ENCODE data around the gene FASTKD1.
"Not testable (repeated sequence)": the region's sequence is repeated elsewhere in the genome, so short reads cannot be mapped to it uniquely, and the experiment has no call there.

FASTKD1 gene

DNA sequence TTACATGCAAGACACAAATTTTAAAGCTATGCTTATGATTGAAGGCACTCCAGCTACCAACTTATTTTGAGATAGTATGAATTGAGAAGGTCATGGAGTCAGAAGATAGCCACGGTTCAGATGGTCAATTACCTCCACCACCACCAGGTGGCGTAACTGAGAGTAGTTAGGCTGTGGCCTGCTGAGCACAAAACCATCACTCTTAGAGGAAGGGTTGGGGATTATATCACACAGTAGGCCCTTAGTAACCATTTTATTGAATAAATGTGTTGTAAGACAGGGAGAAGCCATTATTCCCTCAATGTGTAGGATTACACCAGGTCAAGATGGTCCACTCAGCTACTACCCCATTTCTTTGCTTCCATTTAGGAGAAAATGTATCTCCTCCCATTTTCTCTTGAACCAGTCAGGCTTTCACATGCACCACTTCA lies 45.4 kb downstream of the FASTKD1 start:
- no peaks in the 10 kb centered on the region for H3K4me1 ChIP-seq (ENCODE audit: control insufficient read depth, insufficient read depth, low read length, poor library complexity, severe bottlenecking)
- H3K36me3 ChIP-seq (ENCODE audit: control insufficient read depth, insufficient read depth, low read length), result peaks cover 11% of the 10 kb centered on the region
- H3K9me3 ChIP-seq (ENCODE audit: control insufficient read depth, low read length), result no peaks in the 10 kb centered on the region
- no CpG with 5 or more reads among the region's 2 CpGs for WGBS, 2 experiments (ENCODE audit: insufficient coverage in 2 of 2)
- H3K27ac ChIP-seq (ENCODE audit: low read depth, low read length, severe bottlenecking), result no peak overlapping the region
- no peak overlapping the region for H3K4me3 ChIP-seq (ENCODE audit: extremely low read depth, insufficient read depth, low read length, poor library complexity, severe bottlenecking)

DNA sequence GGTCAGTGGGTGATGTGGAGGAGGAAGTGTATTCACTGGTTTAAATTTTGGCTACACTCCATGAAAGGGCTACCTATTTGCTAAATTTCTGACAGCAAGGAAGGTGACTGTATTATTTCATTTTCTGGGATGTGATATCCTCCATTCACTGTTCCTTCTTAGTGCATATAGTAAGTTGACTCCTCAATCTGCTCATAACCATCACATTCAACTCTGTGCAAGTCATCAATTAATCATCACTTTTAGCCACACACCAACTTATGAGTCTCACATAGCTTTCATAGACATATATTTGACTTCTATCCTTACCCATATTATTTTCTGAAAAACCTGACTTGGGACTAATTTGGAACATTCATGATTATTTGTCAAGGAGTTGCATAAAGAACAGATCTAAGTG lies 47.2 kb downstream of the FASTKD1 start:
- Histone ChIP-seq H3K4me1 (ENCODE audit: control insufficient read depth, insufficient read depth, low read length, poor library complexity, severe bottlenecking) (no peaks in the 10 kb centered on the region), H3K27ac (ENCODE audit: low read depth, low read length, severe bottlenecking) (no peak overlapping the region), H3K4me3 (ENCODE audit: extremely low read depth, insufficient read depth, low read length, poor library complexity, severe bottlenecking) (no peak overlapping the region), H3K36me3 (ENCODE audit: control insufficient read depth, insufficient read depth, low read length) (peaks cover 11% of the 10 kb centered on the region), H3K9me3 (ENCODE audit: control insufficient read depth, low read length) (no peaks in the 10 kb centered on the region)

DNA sequence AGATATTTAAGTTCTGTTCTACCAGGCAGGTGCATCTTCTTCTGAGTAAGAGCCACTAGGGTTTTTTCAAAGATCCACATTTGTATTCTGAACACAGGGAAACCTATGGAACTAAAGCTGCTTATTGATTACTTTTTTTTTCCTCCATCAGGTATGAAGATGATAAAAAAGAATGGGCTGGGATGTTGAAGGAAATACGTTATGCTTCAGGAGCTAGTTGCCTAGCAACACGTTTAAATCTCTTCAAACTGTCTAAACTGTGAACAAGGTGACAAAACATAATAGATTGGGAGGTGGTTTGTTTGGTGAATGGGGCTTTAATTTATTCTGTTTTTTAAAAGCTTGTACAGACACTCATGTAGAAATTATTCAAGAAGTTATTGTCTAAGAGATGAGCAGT lies 48.2 kb downstream of the FASTKD1 start:
- no peak overlapping the region for H3K27ac ChIP-seq (ENCODE audit: low read depth, low read length, severe bottlenecking)
- no peaks in the 10 kb centered on the region for H3K4me1 ChIP-seq (ENCODE audit: control insufficient read depth, insufficient read depth, low read length, poor library complexity, severe bottlenecking)
- 84% methylated on average over 2 of the region's 2 CpGs; no CpG with 5 or more reads in 1 of the 2 experiments for WGBS, 2 experiments (ENCODE audit: insufficient coverage in 2 of 2)
- H3K36me3 ChIP-seq (ENCODE audit: control insufficient read depth, insufficient read depth, low read length), result peaks cover 11% of the 10 kb centered on the region
- no peak overlapping the region for H3K4me3 ChIP-seq (ENCODE audit: extremely low read depth, insufficient read depth, low read length, poor library complexity, severe bottlenecking)
- H3K9me3 ChIP-seq (ENCODE audit: control insufficient read depth, low read length), result no peaks in the 10 kb centered on the region

DNA sequence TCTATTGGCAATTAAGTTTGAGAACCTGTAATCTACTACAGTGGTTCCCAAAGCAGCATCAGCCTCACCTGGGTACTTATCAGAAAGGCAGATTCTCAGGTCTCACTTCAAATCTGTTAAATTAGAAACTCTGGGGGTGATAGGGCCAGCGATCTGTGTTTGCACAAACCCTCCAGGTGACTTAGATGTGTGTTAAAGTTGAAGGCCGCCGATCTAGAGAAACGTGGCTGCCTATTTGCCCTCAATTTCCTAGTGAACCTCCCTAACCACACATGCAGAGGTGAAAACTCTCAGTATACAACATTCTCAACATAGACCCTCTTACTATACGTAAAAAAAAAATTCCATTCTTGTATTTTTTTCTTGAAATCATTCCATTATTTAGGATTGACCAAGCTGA lies 50.0 kb downstream of the FASTKD1 start:
- Histone ChIP-seq H3K36me3 (ENCODE audit: control insufficient read depth, insufficient read depth, low read length) (peaks cover 1% of the 10 kb centered on the region), H3K27ac (ENCODE audit: low read depth, low read length, severe bottlenecking) (no peak overlapping the region)
- no CpG with 5 or more reads among the region's 5 CpGs for WGBS, 2 experiments (ENCODE audit: insufficient coverage in 2 of 2)

GRCh38 chr2:169520896-169521295 lies 52.8 kb downstream of the FASTKD1 start:
- H3K36me3 ChIP-seq (ENCODE audit: control insufficient read depth, insufficient read depth, low read length), result no peaks in the 10 kb centered on the region
- H3K9me3 ChIP-seq (ENCODE audit: control insufficient read depth, low read length), result no peaks in the 10 kb centered on the region
- no peaks in the 10 kb centered on the region for H3K4me1 ChIP-seq (ENCODE audit: control insufficient read depth, insufficient read depth, low read length, poor library complexity, severe bottlenecking)
- no peak overlapping the region for H3K4me3 ChIP-seq (ENCODE audit: extremely low read depth, insufficient read depth, low read length, poor library complexity, severe bottlenecking)
- no peak overlapping the region for H3K27ac ChIP-seq (ENCODE audit: low read depth, low read length, severe bottlenecking)

More for the DNA sequence above, 50.0 kb downstream of the FASTKD1 start:
- Histone ChIP-seq H3K4me1 (ENCODE audit: control insufficient read depth, insufficient read depth, low read length, poor library complexity, severe bottlenecking) (no peaks in the 10 kb centered on the region), H3K4me3 (ENCODE audit: extremely low read depth, insufficient read depth, low read length, poor library complexity, severe bottlenecking) (no peak overlapping the region), H3K9me3 (ENCODE audit: control insufficient read depth, low read length) (no peaks in the 10 kb centered on the region)

DNA sequence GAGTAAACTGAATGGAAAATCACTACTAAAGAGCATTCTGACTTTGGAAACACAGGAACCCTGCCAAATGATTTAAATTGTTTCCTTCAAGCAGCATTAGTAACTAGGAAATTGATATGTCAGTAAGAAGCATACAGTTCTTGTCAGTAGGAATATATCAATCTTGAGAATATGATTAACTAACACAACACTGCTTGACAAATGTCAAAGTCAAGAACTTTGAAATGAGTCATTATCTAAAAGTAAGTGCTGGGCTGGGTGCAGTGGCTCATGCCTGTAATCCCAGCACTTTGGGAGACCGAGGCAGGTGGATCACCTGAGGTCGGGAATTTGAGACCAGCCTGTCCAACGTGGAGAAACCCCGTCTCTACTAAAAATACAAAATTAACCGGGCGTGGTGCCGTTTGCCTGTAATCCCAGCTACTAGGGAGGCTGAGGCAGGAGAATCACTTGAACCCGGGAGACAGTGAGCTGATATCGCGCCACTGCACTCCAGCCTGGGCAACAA lies 57.1 kb downstream of the FASTKD1 start:
- H3K9me3 ChIP-seq (ENCODE audit: control insufficient read depth, low read length); H3K4me1 ChIP-seq (ENCODE audit: control insufficient read depth, insufficient read depth, low read length, poor library complexity, severe bottlenecking); H3K4me3 ChIP-seq (ENCODE audit: extremely low read depth, insufficient read depth, low read length, poor library complexity, severe bottlenecking); H3K36me3 ChIP-seq (ENCODE audit: control insufficient read depth, insufficient read depth, low read length); H3K27ac ChIP-seq (ENCODE audit: low read depth, low read length, severe bottlenecking): not testable (repeated sequence)
- 85 to 90% methylated on average over 7 to 8 of the region's 10 CpGs for WGBS, 2 experiments (ENCODE audit: insufficient coverage in 2 of 2)

- H3K4me1 ChIP-seq (ENCODE audit: control insufficient read depth, insufficient read depth, low read length, poor library complexity, severe bottlenecking); H3K36me3 ChIP-seq (ENCODE audit: control insufficient read depth, insufficient read depth, low read length); H3K9me3 ChIP-seq (ENCODE audit: control insufficient read depth, low read length); H3K27ac ChIP-seq (ENCODE audit: low read depth, low read length, severe bottlenecking); H3K4me3 ChIP-seq (ENCODE audit: extremely low read depth, insufficient read depth, low read length, poor library complexity, severe bottlenecking): not testable (repeated sequence)
- WGBS, 2 experiments (ENCODE audit: insufficient coverage in 2 of 2), result 87% methylated on average over 4 of the region's 7 CpGs; no CpG with 5 or more reads in 1 of the 2 experiments
Measured at GRCh38 chr2:169514758-169515157, 58.9 kb downstream of the FASTKD1 start.

DNA sequence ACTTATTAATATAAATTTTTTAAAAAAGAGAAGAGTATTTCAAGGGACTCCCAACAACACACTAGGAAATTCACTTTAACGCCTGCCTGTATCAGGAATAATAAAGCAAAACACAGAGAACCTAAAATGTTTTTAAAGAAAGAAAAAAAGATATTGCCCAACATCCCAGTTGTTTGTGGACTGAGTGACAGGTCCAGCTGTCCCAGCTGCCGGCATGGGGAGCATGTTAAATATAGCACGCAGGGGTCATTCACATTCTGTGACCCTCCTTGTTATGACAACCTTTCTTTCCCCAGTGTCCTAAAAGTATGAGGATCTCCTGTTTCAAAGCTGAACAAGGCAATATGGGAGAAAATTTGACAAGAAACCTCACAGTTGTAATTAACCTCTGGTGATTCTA lies 59.7 kb downstream of the FASTKD1 start:
- H3K4me3 ChIP-seq (ENCODE audit: extremely low read depth, insufficient read depth, low read length, poor library complexity, severe bottlenecking), result no peak overlapping the region
- H3K9me3 ChIP-seq (ENCODE audit: control insufficient read depth, low read length), result no peaks in the 10 kb centered on the region
- no peaks in the 10 kb centered on the region for H3K36me3 ChIP-seq (ENCODE audit: control insufficient read depth, insufficient read depth, low read length)
- 57 to 62% methylated on average over 1 to 2 of the region's 3 CpGs for WGBS, 2 experiments (ENCODE audit: insufficient coverage in 2 of 2)
- H3K27ac ChIP-seq (ENCODE audit: low read depth, low read length, severe bottlenecking), result no peak overlapping the region
- no peaks in the 10 kb centered on the region for H3K4me1 ChIP-seq (ENCODE audit: control insufficient read depth, insufficient read depth, low read length, poor library complexity, severe bottlenecking)

DNA sequence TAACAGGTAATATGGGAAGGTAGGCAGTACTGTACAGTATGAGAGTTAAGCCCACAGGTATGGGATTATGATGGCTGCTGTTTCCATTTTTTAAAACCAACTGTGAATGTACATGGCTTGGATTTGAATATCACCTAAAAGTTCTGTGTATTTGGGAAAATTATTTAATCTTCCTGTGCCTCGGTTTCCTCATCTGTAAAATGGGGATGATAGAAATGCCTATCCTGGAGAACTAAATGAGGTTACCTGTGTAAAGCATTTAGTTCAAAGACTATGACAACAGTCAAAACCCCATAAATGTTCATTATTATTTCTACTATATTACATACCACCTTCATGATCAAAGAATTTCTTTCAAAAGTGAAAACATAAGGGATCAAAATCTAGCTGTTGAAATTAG lies 60.6 kb downstream of the FASTKD1 start:
- Histone ChIP-seq H3K9me3 (ENCODE audit: control insufficient read depth, low read length) (no peaks in the 10 kb centered on the region), H3K27ac (ENCODE audit: low read depth, low read length, severe bottlenecking) (no peak overlapping the region), H3K4me3 (ENCODE audit: extremely low read depth, insufficient read depth, low read length, poor library complexity, severe bottlenecking) (no peak overlapping the region), H3K4me1 (ENCODE audit: control insufficient read depth, insufficient read depth, low read length, poor library complexity, severe bottlenecking) (no peaks in the 10 kb centered on the region), H3K36me3 (ENCODE audit: control insufficient read depth, insufficient read depth, low read length) (no peaks in the 10 kb centered on the region)
- 83% methylated on average over 1 of the region's 1 CpG; no CpG with 5 or more reads in 1 of the 2 experiments for WGBS, 2 experiments (ENCODE audit: insufficient coverage in 2 of 2)

DNA sequence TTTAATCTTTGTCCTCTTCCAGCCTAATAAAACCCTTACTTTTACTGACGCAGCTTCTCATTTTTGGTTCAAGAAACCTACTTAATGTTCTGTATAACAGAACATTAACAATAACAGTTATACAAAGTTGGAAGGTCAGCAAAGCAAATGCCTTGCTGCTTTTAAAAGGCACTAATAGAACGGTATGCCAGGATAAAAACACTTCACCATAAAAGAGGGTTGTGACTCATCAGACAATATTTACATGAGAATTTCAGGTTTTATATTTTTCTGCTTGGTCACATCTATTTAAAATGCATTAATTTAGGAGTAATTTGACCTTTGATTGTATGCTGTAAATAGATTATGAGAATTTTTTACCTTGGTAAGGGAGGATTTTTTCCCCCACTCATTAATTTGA lies 61.1 kb downstream of the FASTKD1 start:
- WGBS, 2 experiments (ENCODE audit: insufficient coverage in 2 of 2), result no CpG with 5 or more reads among the region's 2 CpGs
- Histone ChIP-seq H3K36me3 (ENCODE audit: control insufficient read depth, insufficient read depth, low read length) (no peaks in the 10 kb centered on the region), H3K27ac (ENCODE audit: low read depth, low read length, severe bottlenecking) (no peak overlapping the region), H3K4me1 (ENCODE audit: control insufficient read depth, insufficient read depth, low read length, poor library complexity, severe bottlenecking) (no peaks in the 10 kb centered on the region), H3K4me3 (ENCODE audit: extremely low read depth, insufficient read depth, low read length, poor library complexity, severe bottlenecking) (no peak overlapping the region), H3K9me3 (ENCODE audit: control insufficient read depth, low read length) (no peaks in the 10 kb centered on the region)

DNA sequence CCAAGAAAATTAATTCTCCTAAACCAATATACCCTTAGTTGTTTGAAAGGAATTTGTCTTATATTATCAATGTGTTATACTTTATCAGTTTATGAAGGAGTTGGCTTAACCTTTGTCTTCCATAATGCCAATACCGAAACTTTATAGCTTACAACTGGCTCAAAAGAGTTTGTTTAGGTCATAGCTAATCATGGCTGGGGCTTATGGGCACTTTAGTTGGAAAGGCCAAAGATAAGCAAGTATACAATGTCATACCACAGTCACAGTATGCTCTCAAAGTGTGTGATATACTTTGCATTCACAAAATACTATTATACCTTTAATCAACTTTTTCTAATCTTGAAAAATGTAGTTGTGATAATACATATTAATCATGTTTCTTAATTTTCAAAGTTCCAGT lies 61.8 kb downstream of the FASTKD1 start:
- Histone ChIP-seq H3K27ac (ENCODE audit: low read depth, low read length, severe bottlenecking) (no peak overlapping the region), H3K9me3 (ENCODE audit: control insufficient read depth, low read length) (no peaks in the 10 kb centered on the region), H3K36me3 (ENCODE audit: control insufficient read depth, insufficient read depth, low read length) (no peaks in the 10 kb centered on the region), H3K4me1 (ENCODE audit: control insufficient read depth, insufficient read depth, low read length, poor library complexity, severe bottlenecking) (no peaks in the 10 kb centered on the region), H3K4me3 (ENCODE audit: extremely low read depth, insufficient read depth, low read length, poor library complexity, severe bottlenecking) (no peak overlapping the region)
- no CpG with 5 or more reads among the region's 1 CpG for WGBS, 2 experiments (ENCODE audit: insufficient coverage in 2 of 2)
